NCI-H1417 (cell line): ENCODE results near the gene NPHP1.
A peak's percentile ranks its signal among the peaks of the same experiment; 100 is the strongest.
"Not testable (repeated sequence)": the region's sequence is repeated elsewhere in the genome, so short reads cannot be mapped to it uniquely, and the experiment has no call there.

Experiments
- DNase-seq, 3 experiments: peaks; one replicate each; lab custom pipeline; 2025; lab: John Stamatoyannopoulos, UW

Gene NPHP1

DNA sequence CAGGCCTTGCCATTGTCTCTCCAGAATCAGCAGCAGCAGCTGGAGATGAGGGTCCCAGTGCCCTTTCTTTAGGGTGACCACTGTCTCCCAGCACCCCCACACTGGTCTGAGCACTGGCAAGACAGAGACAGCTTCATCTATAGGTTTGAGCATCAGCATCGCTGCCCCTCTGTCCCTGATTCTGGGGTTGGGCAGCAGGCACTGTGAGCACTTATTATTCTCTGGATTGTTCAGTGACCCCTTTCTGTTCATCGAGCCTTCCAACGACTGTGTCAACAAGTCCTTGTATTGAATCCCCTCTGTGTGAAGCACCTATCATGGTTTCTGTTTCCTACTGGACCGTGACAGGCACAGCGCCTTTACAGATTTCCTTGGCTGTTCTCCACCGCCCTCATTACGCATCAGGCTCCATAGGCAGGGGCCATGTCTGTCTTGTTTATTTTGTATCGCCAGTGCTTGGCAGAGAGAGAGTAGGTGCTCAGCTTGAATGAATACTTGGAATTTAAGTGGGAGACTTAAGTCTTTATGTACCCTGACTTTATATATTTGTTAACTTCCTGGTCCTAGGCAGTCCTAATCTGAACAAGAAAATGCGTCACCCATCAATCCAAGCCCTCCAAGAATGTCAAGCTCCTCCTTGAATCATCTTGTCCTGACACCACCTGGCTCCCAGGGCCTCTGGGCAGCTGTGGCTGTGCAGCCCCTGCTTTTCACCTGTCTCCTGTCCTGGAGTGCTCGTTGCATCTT is 100.6 kb downstream of the NPHP1 start:
- DNase-seq = peak in 2 of 3 experiments; percentile 30 to 85

- no peak for DNase-seq
Measured at GRCh38 chr2:110103061-110103961, 101.5 kb downstream of the NPHP1 start.

DNA sequence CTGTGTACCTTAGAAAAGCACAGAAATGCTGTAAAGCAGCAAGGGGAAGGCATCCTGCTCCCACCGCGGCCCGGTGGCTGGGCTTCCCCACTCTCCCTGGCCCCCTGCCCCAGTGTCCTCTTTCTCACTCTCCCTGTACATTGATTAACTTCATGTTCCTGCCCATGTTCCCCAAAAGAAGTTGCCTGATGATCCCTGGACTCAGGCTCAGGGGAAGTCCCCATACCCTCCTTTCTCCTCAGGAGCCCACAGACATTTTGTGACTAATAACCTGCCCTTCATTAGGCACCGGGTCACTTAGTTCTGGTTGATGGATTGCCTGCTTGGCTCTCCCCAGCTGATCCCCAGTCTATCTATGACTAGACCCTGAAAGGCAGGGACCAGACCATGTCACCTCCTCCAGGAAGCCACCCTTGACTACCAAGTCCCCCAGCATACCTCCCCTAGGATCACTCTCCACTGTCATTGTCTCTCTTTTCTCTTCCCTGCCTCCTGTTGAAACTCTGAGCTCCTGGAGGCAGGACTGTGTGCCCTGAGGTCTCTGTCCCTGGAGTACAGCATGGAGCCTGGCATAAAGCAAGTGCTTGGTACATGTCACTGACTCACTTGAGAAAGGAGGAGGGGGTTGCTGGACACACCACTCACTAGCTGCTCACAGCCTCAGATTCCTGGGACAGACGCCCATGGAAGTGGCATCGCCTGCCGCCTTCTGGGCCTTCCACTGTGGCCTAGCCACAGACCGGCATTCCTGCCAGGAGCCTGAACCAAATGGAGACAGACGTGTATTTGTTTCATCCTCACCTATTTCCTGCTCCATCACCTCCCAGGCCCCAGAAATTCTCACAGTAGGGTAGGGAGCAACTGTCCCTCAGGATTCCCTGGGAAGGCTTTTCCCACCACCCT is 102.7 kb downstream of the NPHP1 start:
- no peak for DNase-seq

DNA sequence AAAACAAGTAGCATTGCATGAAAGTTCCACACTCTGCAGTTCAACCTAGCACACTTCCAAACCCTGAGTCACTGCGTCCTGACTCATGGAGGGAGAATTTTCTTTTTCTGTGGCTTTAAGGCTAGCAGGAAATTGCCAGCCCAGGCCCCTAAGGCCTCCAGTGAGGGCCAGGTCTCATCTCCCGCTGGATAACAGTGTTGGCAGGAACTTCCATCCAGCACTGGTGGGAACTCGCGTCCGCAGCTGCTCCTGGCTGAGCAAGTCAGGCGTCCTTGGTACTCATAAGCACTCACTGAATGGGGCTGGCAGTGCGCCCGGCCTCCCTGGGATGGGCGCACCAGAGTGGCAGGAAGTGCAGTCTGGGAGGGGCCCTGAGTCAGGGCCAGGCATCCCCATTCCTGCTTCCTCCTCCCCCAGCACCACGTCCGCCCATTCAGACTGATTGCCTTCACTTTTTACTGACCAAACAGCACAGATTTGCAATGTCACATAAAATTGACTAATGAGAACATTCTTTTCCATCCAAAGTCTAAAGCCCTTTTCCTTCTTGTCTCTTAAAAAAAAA is 103.5 kb downstream of the NPHP1 start:
- peak; percentile 76 to 83 (median 78) for DNase-seq

DNA sequence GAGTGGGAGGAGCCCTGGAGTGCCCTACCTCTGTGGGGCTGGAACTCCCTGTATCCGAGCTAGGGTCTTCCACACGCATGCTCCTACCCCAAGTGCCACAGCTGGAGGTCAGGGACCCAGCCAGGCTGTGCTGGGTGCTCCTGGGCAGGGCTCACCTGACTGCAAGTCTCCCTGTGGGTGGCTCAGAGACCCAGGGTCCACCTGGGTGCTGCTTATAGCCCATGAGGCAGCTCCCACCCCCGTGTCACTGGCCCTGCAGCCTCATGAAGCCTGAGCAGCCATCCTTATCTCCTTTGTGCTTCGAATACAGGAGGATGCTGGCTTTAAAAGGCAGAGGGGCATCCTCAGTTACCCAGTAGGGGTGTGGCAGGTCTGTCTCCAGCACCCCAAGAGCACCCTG is 103.9 kb downstream of the NPHP1 start:
- not testable (repeated sequence) for DNase-seq

DNA sequence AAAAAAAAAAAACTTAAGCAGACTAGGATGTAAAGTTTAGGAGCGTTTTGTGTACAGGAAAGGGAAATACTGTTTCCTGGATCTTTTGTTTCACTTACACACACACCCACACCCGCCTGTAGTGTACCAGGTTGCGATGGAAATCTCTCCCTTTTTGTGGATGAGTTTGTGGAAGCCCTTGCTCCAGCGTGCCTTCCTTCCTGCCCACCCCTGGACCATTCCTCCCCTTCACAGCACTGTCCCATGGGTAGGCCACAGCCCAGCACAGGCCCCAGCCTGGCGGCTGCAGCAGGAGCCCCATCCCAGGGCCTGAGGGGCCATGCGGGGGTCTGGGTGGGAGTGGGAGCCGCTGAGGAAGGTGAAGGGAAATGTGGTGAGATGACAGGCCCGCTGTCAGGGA is 104.3 kb downstream of the NPHP1 start:
- DNase-seq = no peak

DNA sequence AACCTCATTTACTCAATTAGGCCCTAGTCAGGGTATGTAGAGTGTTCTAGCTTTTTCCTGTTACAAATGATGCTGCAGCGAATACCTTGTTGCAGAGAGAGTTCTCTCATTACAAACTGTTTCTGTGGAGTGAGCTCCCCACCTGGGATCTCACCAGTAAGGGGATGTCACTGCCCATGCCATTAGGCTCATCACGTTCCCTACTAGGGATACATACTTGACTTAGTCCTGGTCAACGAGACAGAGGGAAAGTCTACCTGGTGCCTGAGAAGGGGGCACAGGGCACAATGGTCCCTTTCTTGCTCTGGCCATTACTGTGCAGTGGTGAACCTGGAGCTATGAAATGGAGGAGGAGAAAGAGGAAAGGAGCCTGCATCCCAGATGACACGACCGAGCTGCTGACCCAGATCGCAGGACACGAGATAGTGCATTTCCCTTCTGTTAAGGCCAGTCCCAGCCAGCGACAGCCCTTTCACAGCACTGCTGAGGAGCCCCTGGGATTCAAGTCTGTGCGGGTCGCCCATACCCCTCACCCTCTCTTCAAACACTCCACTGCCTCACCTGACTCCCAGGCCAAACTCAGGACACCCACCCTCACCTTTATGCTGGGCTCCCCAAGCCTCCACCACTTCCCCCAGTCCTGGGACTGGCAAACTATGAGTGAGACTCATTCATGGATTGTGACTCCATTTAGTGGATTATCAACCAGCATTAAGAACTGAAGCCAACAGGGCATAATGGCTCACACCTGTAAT is 105.2 kb downstream of the NPHP1 start:
- DNase-seq = no peak

- no peak for DNase-seq
Measured at GRCh38 chr2:110099038-110099425, 105.8 kb downstream of the NPHP1 start.

GRCh38 chr2:110097506-110098220 is 107.2 kb downstream of the NPHP1 start:
- DNase-seq = no peak

DNA sequence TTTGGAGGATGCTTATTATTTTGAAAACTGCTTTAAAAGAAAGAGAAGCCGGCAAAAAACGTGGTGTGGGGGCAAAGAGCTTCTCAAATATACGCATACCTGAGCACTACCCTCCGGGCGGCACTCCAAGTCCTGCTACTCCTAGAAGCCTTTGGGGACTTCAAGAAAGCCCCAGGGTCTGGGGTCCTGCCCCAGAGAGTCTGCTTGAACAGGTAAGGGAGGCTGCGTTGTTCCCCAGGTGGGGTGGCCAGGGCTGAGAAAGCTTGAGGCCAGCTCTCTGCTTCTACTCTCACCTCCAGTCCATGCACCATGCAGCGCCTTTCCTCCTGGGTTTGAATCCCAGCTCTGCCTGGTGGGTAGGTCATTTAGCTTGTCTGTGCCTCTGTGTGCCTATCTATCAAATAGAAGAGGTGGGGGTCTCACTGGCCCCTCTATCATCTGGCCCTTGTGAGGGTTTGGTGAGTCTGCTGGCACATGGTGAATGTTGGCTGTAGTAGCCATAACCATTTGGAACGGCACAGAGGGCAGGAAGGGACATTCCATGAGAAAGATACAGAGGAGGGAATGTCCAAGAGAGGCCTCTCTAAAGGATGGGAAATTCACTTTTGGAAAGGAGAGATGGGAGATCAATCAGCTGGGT is 108.7 kb downstream of the NPHP1 start:
- no peak for DNase-seq

- DNase-seq = not testable (repeated sequence)
Measured at GRCh38 chr2:110094884-110095534, 109.8 kb downstream of the NPHP1 start.

DNA sequence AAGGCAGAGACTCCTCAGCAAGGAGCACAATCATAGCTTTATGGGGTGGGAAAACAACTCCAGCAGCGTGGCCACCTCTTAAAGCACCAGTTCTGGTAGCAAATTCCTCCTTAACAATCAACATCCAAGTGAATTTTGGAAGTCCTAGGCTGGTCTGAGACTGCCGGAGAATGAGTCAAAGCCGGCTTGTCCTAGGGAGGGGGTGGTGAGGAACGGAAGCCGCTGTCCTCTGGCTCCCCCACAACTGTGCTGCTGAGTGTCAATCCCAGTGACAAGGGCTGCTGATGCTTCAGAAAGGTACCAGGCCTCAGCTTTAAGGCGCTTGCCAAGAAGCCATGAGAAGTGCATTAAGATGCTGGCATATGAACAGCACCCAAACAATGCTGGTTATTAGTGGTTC is 110.9 kb downstream of the NPHP1 start:
- DNase-seq = not testable (repeated sequence)

DNA sequence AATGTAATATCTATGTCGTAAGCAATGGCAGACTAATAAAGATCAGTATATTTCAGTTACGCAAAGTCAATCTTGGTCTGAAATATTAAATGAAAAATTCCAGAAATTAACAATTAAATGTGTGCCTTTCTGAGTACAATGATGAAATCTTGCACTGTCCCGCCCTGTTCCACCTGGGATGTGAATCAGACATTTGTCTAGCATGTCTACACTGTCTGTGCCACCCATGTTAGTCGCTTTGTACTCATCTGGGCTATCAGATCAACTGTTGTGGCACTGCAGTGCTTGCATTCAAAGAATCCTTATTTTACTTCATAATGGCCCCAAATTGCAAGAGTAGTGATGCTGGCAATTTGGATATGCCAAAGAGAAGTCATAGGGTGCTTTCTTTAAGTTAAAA is 114.6 kb downstream of the NPHP1 start:
- not testable (repeated sequence) for DNase-seq

DNA sequence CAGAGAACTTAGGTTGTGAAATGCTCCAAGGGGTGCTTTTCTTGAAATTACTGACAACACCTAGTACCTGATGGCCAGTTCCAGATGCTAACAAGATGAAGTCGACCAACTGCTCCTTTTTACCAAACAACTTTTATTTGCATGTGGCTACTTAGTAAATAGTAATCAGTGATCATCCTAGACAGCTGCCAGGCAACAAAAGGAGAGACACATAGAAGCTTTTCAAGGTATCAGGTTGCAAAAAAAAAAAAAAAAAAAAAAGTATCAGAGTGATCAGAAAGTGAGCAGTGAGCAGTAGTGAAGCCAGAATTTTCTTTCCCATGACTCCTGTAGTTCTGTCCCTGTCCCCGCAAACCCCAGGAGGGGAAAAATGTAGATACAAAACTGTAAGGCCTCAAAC is 121.1 kb downstream of the NPHP1 start:
- not testable (repeated sequence) for DNase-seq

GRCh38 chr2:110083162-110083561 is 121.7 kb downstream of the NPHP1 start:
- not testable (repeated sequence) for DNase-seq

DNA sequence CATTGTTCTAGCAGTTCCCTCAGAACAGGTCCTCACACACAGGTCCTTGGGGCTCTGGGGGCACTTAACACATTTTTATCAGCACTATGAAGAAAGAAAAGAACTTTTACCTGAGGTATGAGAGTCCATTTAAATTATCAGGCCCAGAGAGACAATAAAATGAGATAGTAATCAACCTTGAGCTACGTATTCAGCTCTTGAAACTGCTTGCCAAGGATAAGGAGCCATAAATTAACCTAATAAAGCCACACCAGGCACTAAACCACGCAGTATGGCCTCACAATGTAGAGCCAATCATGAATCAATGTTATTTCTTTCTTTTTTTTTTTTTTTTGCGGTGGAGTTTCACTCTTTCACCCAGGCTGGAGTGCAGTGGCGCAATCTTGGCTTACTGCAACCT is 126.7 kb downstream of the NPHP1 start:
- DNase-seq = not testable (repeated sequence)

DNA sequence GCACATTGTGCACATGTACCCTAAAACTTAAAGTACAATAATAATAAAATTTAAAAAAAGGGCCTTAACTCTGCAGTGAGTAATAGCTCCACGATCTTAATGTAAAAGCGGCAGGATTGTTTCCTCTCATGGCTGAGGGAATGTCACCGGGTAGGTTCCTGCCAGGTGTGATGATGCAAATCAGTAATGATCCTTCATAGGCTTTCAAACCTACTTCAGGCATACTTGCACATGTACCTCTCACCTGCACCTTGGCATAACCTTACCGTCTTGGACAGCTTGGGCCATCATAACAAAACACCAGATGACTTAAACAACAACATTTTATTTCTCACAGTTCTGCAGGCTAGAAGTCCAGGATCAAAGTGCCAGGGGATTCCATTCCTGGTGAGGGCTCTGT is 128.9 kb downstream of the NPHP1 start:
- DNase-seq = not testable (repeated sequence)
